Measurements from ENCODE around the gene SKAP1.

SKAP1 gene

GRCh38 chr17:48174833-48175523, 255.0 kb downstream of the SKAP1 start:
- H3K9ac ChIP-seq (ENCODE audit: low read length) = no peak overlapping the region
- no peaks in the 10 kb centered on the region for H3K36me3 ChIP-seq (ENCODE audit: insufficient read depth, low read length)
- H3K27me3 ChIP-seq (ENCODE audit: control insufficient read depth in 1 of 2, insufficient read depth in 2 of 2, low read length in 2 of 2) = no peaks in the 10 kb centered on the region
- H3K9me3 ChIP-seq (ENCODE audit: low read length) = no peaks in the 10 kb centered on the region
- no peak overlapping the region for H3K27ac ChIP-seq (ENCODE audit: low read depth, low read length)
- no peaks in the 10 kb centered on the region for H3K4me1 ChIP-seq (ENCODE audit: insufficient read depth, low read length)
- H3K4me3 ChIP-seq (ENCODE audit: low read depth in 1 of 2, low read length in 2 of 2) = no peak overlapping the region

- H3K9ac ChIP-seq (ENCODE audit: low read length) = no peak overlapping the region
Observed at GRCh38 chr17:48173191-48173984, 256.6 kb downstream of the SKAP1 start.

GRCh38 chr17:48169926-48170325, 260.1 kb downstream of the SKAP1 start:
- H3K4me3 ChIP-seq (ENCODE audit: low read depth in 1 of 2, low read length in 2 of 2) = no peak overlapping the region
- no peaks in the 10 kb centered on the region for H3K9me3 ChIP-seq (ENCODE audit: low read length)
- no peak overlapping the region for H3K9ac ChIP-seq (ENCODE audit: low read length)
- no peaks in the 10 kb centered on the region for H3K36me3 ChIP-seq (ENCODE audit: insufficient read depth, low read length)
- no peak overlapping the region for H3K27ac ChIP-seq (ENCODE audit: low read depth, low read length)
- H3K27me3 ChIP-seq (ENCODE audit: control insufficient read depth in 1 of 2, insufficient read depth in 2 of 2, low read length in 2 of 2) = no peaks in the 10 kb centered on the region
- no peaks in the 10 kb centered on the region for H3K4me1 ChIP-seq (ENCODE audit: insufficient read depth, low read length)

More at GRCh38 chr17:48173191-48173984, 256.6 kb downstream of the SKAP1 start:
- H3K27me3 ChIP-seq (ENCODE audit: control insufficient read depth in 1 of 2, insufficient read depth in 2 of 2, low read length in 2 of 2) = no peaks in the 10 kb centered on the region
- no peak overlapping the region for H3K27ac ChIP-seq (ENCODE audit: low read depth, low read length)
- no peaks in the 10 kb centered on the region for H3K36me3 ChIP-seq (ENCODE audit: insufficient read depth, low read length)
- no peak overlapping the region for H3K4me3 ChIP-seq (ENCODE audit: low read depth in 1 of 2, low read length in 2 of 2)
- H3K9me3 ChIP-seq (ENCODE audit: low read length) = no peaks in the 10 kb centered on the region
- no peaks in the 10 kb centered on the region for H3K4me1 ChIP-seq (ENCODE audit: insufficient read depth, low read length)

DNA sequence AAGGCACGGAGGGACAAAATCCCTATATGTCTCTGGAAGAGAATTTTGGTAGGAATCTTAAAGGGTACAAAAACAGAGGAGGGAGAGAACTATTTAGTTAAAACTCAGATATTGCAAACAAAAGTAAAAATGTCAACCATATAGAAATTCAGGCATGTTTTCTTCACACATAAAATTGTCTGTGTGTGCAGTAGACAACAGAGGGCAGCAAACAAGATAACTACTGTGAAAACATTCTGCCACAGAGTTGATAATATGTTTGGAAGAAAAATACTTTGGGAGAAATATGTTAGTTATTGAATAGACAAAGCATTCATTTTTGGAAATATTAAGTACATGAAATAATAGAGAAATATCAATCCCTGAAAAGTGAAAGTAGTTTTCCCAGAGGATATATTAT, 266.2 kb downstream of the SKAP1 start:
- Histone ChIP-seq H3K27ac (ENCODE audit: low read depth, low read length) (no peak overlapping the region), H3K9me3 (ENCODE audit: low read length) (no peaks in the 10 kb centered on the region), H3K27me3 (ENCODE audit: control insufficient read depth in 1 of 2, insufficient read depth in 2 of 2, low read length in 2 of 2) (no peaks in the 10 kb centered on the region), H3K4me1 (ENCODE audit: insufficient read depth, low read length) (no peaks in the 10 kb centered on the region), H3K9ac (ENCODE audit: low read length) (no peak overlapping the region), H3K36me3 (ENCODE audit: insufficient read depth, low read length) (no peaks in the 10 kb centered on the region), H3K4me3 (ENCODE audit: low read depth in 1 of 2, low read length in 2 of 2) (no peak overlapping the region)

GRCh38 chr17:48162946-48163506, 267.0 kb downstream of the SKAP1 start:
- Histone ChIP-seq H3K9me3 (ENCODE audit: low read length) (no peaks in the 10 kb centered on the region), H3K4me1 (ENCODE audit: insufficient read depth, low read length) (no peaks in the 10 kb centered on the region), H3K4me3 (ENCODE audit: low read depth in 1 of 2, low read length in 2 of 2) (no peak overlapping the region), H3K9ac (ENCODE audit: low read length) (no peak overlapping the region), H3K27me3 (ENCODE audit: control insufficient read depth in 1 of 2, insufficient read depth in 2 of 2, low read length in 2 of 2) (no peaks in the 10 kb centered on the region), H3K36me3 (ENCODE audit: insufficient read depth, low read length) (no peaks in the 10 kb centered on the region), H3K27ac (ENCODE audit: low read depth, low read length) (no peak overlapping the region)

GRCh38 chr17:48162306-48162934, 267.6 kb downstream of the SKAP1 start:
- no peak overlapping the region for H3K27ac ChIP-seq (ENCODE audit: low read depth, low read length)
- H3K9me3 ChIP-seq (ENCODE audit: low read length) = no peaks in the 10 kb centered on the region
- H3K27me3 ChIP-seq (ENCODE audit: control insufficient read depth in 1 of 2, insufficient read depth in 2 of 2, low read length in 2 of 2) = no peaks in the 10 kb centered on the region
- H3K4me1 ChIP-seq (ENCODE audit: insufficient read depth, low read length) = no peaks in the 10 kb centered on the region
- H3K4me3 ChIP-seq (ENCODE audit: low read depth in 1 of 2, low read length in 2 of 2) = no peak overlapping the region
- H3K36me3 ChIP-seq (ENCODE audit: insufficient read depth, low read length) = no peaks in the 10 kb centered on the region
- no peak overlapping the region for H3K9ac ChIP-seq (ENCODE audit: low read length)

- H3K36me3 ChIP-seq (ENCODE audit: insufficient read depth, low read length) = no peaks in the 10 kb centered on the region
- H3K4me3 ChIP-seq (ENCODE audit: low read depth in 1 of 2, low read length in 2 of 2) = no peak overlapping the region
- H3K27ac ChIP-seq (ENCODE audit: low read depth, low read length) = no peak overlapping the region
- H3K9ac ChIP-seq (ENCODE audit: low read length) = no peak overlapping the region
- no peaks in the 10 kb centered on the region for H3K9me3 ChIP-seq (ENCODE audit: low read length)
- no peaks in the 10 kb centered on the region for H3K27me3 ChIP-seq (ENCODE audit: control insufficient read depth in 1 of 2, insufficient read depth in 2 of 2, low read length in 2 of 2)
- no peaks in the 10 kb centered on the region for H3K4me1 ChIP-seq (ENCODE audit: insufficient read depth, low read length)
Observed at GRCh38 chr17:48161127-48161905, 268.7 kb downstream of the SKAP1 start.

GRCh38 chr17:48160177-48161081, 269.6 kb downstream of the SKAP1 start:
- H3K27ac ChIP-seq (ENCODE audit: low read depth, low read length) = no peak overlapping the region
- no peak overlapping the region for H3K9ac ChIP-seq (ENCODE audit: low read length)
- no peaks in the 10 kb centered on the region for H3K27me3 ChIP-seq (ENCODE audit: control insufficient read depth in 1 of 2, insufficient read depth in 2 of 2, low read length in 2 of 2)
- no peak overlapping the region for H3K4me3 ChIP-seq (ENCODE audit: low read depth in 1 of 2, low read length in 2 of 2)
- H3K4me1 ChIP-seq (ENCODE audit: insufficient read depth, low read length) = no peaks in the 10 kb centered on the region
- no peaks in the 10 kb centered on the region for H3K36me3 ChIP-seq (ENCODE audit: insufficient read depth, low read length)
- no peaks in the 10 kb centered on the region for H3K9me3 ChIP-seq (ENCODE audit: low read length)

- Histone ChIP-seq H3K9ac (ENCODE audit: low read length) (no peak overlapping the region), H3K27me3 (ENCODE audit: control insufficient read depth in 1 of 2, insufficient read depth in 2 of 2, low read length in 2 of 2) (no peaks in the 10 kb centered on the region), H3K4me1 (ENCODE audit: insufficient read depth, low read length) (no peaks in the 10 kb centered on the region), H3K9me3 (ENCODE audit: low read length) (no peaks in the 10 kb centered on the region), H3K27ac (ENCODE audit: low read depth, low read length) (no peak overlapping the region), H3K4me3 (ENCODE audit: low read depth in 1 of 2, low read length in 2 of 2) (no peak overlapping the region), H3K36me3 (ENCODE audit: insufficient read depth, low read length) (no peaks in the 10 kb centered on the region)
Observed at GRCh38 chr17:48159232-48159631, 270.8 kb downstream of the SKAP1 start.

GRCh38 chr17:48155889-48156611, 274.0 kb downstream of the SKAP1 start:
- H3K9me3 ChIP-seq (ENCODE audit: low read length) = no peaks in the 10 kb centered on the region
- H3K4me3 ChIP-seq (ENCODE audit: low read depth in 1 of 2, low read length in 2 of 2) = no peak overlapping the region
- H3K36me3 ChIP-seq (ENCODE audit: insufficient read depth, low read length) = no peaks in the 10 kb centered on the region
- H3K27ac ChIP-seq (ENCODE audit: low read depth, low read length) = no peak overlapping the region
- H3K9ac ChIP-seq (ENCODE audit: low read length) = no peak overlapping the region
- H3K27me3 ChIP-seq (ENCODE audit: control insufficient read depth in 1 of 2, insufficient read depth in 2 of 2, low read length in 2 of 2) = peaks cover 5 to 10% of the 10 kb centered on the region in 2 donors
- H3K4me1 ChIP-seq (ENCODE audit: insufficient read depth, low read length) = no peaks in the 10 kb centered on the region

Data from muscle layer of colon (tissue), 2 donors.